Gastrocnemius medialis (tissue), 4 donors: ENCODE results near the gene BMF.

Experiments
- POLR2A ChIP-seq, 2 donors: fragments of 450-650 bp; IDR thresholded peaks; one replicate each; pipeline ENCODE4 v1.6.1; 2017; ENCODE audit warnings: antibody characterized with exemption in 2 of 2, mild to moderate bottlenecking in 2 of 2, moderate library complexity in 2 of 2
- TF ChIP-seq, protein P1 (sequence below), 5 experiments: fragments of 450-650 bp in 3 of 5; fragments of 200-600 bp in 2 of 5; sonication (generic) in 2 of 5; IDR thresholded peaks in 4 of 5; conservative IDR thresholded peaks in 1 of 5; 1 replicate in 4 of 5; 2 replicates in 1 of 5; pipeline ENCODE4 v1.5.1; 2016 to 2019; ENCODE audit warnings: antibody characterized with exemption in 5 of 5, mild to moderate bottlenecking in 3 of 5, moderate library complexity in 3 of 5

DNA sequence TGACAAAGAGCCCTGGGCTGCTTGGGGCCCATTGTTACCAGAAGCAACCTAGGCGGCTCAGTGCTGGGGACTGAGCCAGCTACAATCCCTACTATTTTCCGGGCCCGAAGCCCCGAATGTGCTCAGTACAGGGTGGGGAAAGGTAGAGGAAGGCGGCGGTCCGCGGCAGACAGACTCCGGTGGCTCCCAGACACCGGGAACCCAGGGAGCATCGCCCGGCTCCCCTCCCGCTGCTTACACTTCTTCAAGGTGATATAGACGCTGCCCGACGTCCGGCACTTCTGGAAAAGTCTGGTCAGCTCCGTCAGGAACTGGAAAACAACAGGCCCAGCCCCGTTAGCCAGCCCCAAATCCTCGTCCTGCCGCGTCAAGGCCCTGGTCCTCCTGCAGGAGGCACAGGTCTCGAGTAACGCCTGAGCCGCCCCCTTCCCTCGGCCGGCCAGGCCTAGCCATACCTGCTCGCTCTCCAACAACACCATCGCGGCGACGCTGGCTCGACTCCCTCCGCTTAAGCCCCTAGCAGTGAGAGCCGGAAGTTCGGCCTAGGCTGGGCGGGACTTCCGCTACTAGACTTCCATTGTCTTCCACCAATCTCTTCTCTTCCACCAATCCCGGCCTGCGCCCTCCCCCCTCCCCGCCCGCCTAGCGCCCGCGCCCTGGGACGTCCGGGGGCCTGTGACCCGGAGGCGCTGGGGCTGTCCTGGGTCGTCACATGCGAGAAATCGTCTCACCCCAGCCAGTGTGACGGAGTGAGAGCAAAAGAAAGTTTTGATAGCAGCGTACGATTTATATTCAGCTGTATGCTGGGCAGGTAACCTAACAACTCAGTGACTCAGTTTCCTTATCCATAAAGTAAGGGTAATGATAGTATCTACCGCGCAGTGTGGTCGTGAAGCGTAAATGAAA, 69.8 kb downstream of the BMF start, which contains the start of gene SRP14:
- TF ChIP-seq, protein P1, sequence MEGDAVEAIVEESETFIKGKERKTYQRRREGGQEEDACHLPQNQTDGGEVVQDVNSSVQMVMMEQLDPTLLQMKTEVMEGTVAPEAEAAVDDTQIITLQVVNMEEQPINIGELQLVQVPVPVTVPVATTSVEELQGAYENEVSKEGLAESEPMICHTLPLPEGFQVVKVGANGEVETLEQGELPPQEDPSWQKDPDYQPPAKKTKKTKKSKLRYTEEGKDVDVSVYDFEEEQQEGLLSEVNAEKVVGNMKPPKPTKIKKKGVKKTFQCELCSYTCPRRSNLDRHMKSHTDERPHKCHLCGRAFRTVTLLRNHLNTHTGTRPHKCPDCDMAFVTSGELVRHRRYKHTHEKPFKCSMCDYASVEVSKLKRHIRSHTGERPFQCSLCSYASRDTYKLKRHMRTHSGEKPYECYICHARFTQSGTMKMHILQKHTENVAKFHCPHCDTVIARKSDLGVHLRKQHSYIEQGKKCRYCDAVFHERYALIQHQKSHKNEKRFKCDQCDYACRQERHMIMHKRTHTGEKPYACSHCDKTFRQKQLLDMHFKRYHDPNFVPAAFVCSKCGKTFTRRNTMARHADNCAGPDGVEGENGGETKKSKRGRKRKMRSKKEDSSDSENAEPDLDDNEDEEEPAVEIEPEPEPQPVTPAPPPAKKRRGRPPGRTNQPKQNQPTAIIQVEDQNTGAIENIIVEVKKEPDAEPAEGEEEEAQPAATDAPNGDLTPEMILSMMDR (IDR thresholded peaks at IDR 0.05 in 4 of 5, conservative IDR thresholded peaks at IDR 0.05 in 1 of 5) = peak in 4 of 5 experiments; percentile 20 to 33 (median 30)
- TF ChIP-seq POLR2A (IDR thresholded peaks at IDR 0.05) = peak; percentile 79 to 82
